Activated CD8-positive, alpha-beta T cell treated with anti-CD3 and anti-CD28 coated beads for 36 hours (primary cell): Measurements from ENCODE around the gene INSYN2A. TPM values are rescaled to one million over a fixed set of nuclear protein-coding genes. Genes with fewer than 3 reads are reported as not detected.

ENCODE experiments used
- ATAC-seq: fragments of 200-7000 bp; cut with Tn5 transposase; one replicate; pipeline ENCODE4 v1.10.0; 2021; ENCODE audit warnings: mild to moderate bottlenecking, moderate library complexity
- CTCF ChIA-PET: fragments of 350-600 bp; sonication (Branson Sonifier 250); formaldehyde crosslinking; loops from one replicate; lab custom pipeline; 2021; ENCODE audit warnings: antibody characterized with exemption; lab: Charles Lee
- POLR2A ChIA-PET: fragments of 350-600 bp; sonication (Branson Sonifier 250); formaldehyde crosslinking; loops from one replicate; lab custom pipeline; 2021; ENCODE audit warnings: antibody characterized with exemption; lab: Charles Lee
- DNase-seq: peaks from one replicate; pipeline ENCODE4 v3.0.0-alpha.2; 2020
- H3K27ac Mint-ChIP-seq: one replicate; pipeline ENCODE4 v1.8.0; 2021; ENCODE audit warnings: mild to moderate bottlenecking, mixed read lengths
- H3K27me3 Mint-ChIP-seq: one replicate; pipeline ENCODE4 v1.8.0; 2021; ENCODE audit warnings: mixed read lengths
- H3K36me3 Mint-ChIP-seq: one replicate; pipeline ENCODE4 v1.8.0; 2021; ENCODE audit warnings: low read depth, mixed read lengths
- H3K4me1 Mint-ChIP-seq: one replicate; pipeline ENCODE4 v1.8.0; 2021; ENCODE audit warnings: low read depth, mixed read lengths
- H3K4me3 Mint-ChIP-seq: one replicate; pipeline ENCODE4 v1.8.0; 2021; ENCODE audit warnings: mild to moderate bottlenecking, moderate library complexity, mixed read lengths
- H3K9me3 Mint-ChIP-seq: one replicate; pipeline ENCODE4 v1.8.0; 2021; ENCODE audit warnings: mixed read lengths
- intact Hi-C: fragments of 100-400 bp; cut with micrococcal nuclease; formaldehyde crosslinking; loops from one replicate; pipeline ENCODE4 v1.10.0; 2022
- total RNA-seq, 2 experiments: library from RNA; stranded (reverse); gene quantifications; one replicate each; pipeline ENCODE4 v1.2.3, GENCODE V29; 2021
- TF ChIP-seq, protein P1 (sequence below): fragments of 200-600 bp; IDR thresholded peaks from one replicate; pipeline ENCODE4 v1.8.0; 2022; ENCODE audit warnings: antibody characterized with exemption, mild to moderate bottlenecking

INSYN2A gene
- total RNA-seq, 2 experiments from 2014 or later, result not detected

- H3K4me1 Mint-ChIP-seq, result no peaks in the 10 kb centered on the region
- no peaks in the 10 kb centered on the region for H3K36me3 Mint-ChIP-seq
- H3K27me3 Mint-ChIP-seq, result no peaks in the 10 kb centered on the region
- H3K4me3 Mint-ChIP-seq, result no peak overlapping the region
- H3K9me3 Mint-ChIP-seq, result no peaks in the 10 kb centered on the region
- no peak overlapping the region for H3K27ac Mint-ChIP-seq
- CTCF ChIA-PET, result no interaction called here
- ATAC-seq (no peak), DNase-seq (no peak)
- TF ChIP-seq, protein P1, sequence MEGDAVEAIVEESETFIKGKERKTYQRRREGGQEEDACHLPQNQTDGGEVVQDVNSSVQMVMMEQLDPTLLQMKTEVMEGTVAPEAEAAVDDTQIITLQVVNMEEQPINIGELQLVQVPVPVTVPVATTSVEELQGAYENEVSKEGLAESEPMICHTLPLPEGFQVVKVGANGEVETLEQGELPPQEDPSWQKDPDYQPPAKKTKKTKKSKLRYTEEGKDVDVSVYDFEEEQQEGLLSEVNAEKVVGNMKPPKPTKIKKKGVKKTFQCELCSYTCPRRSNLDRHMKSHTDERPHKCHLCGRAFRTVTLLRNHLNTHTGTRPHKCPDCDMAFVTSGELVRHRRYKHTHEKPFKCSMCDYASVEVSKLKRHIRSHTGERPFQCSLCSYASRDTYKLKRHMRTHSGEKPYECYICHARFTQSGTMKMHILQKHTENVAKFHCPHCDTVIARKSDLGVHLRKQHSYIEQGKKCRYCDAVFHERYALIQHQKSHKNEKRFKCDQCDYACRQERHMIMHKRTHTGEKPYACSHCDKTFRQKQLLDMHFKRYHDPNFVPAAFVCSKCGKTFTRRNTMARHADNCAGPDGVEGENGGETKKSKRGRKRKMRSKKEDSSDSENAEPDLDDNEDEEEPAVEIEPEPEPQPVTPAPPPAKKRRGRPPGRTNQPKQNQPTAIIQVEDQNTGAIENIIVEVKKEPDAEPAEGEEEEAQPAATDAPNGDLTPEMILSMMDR, result no peak
- intact Hi-C loops, result no loop called here
- POLR2A ChIA-PET, result no interaction called here
Observed at GRCh38 chr10:127148066-127148932, 48.1 kb downstream of the INSYN2A start.

DNA sequence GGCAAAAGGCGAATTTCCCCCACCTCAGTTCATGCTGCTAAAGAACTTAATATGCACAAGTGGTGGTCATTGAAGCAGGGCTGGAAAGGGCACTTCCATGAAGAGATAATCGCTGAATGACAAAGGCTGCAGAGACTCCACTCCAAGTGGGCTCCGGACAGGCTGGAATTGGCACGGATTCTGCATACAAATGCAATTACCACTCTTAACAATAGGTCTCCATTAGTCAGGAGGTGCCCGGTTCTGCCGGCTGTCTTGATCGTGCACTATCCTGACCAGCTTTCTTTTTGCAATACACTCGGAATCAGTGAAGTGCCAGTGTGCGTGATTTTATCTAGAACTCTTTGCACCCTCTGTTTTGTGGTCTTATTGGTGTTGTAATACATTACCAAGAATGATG is 49.7 kb downstream of the INSYN2A start:
- ATAC-seq, result no peak
- TF ChIP-seq, protein P1, result no peak

More for the DNA sequence above, 49.7 kb downstream of the INSYN2A start:
- Mint-ChIP-seq H3K4me1 (no peaks in the 10 kb centered on the region), H3K27me3 (no peaks in the 10 kb centered on the region), H3K36me3 (no peaks in the 10 kb centered on the region), H3K4me3 (no peak overlapping the region), H3K27ac (no peak overlapping the region), H3K9me3 (no peaks in the 10 kb centered on the region)
- intact Hi-C loops, result no loop called here
- CTCF ChIA-PET, result no interaction called here
- DNase-seq, result no peak
- POLR2A ChIA-PET, result no interaction called here
